ENCODE data around the gene RABAC1.

- TF ChIP-seq POLR2A (IDR thresholded peaks at IDR 0.05; ENCODE audit: low read length): no peak
- TF ChIP-seq GATA1 (IDR thresholded peaks at IDR 0.05; ENCODE audit: low read depth, low read length): no peak
These were observed at the start of gene RABAC1 for GRCh38 chr19:41959056-41960053.

All from erythroblast (primary cell).